Activated CD4-positive, alpha-beta T cell treated with anti-CD3 and anti-CD28 coated beads for 36 hours (primary cell): Measurements from ENCODE around the gene R3HDM2. TPM values are rescaled to one million over a fixed set of nuclear protein-coding genes. Genes with fewer than 3 reads are reported as not detected.

Experiments
- ATAC-seq: fragments of 200-7000 bp; cut with Tn5 transposase; one replicate; pipeline ENCODE4 v1.10.0; 2021; ENCODE audit warnings: mild to moderate bottlenecking, moderate library complexity
- CTCF ChIA-PET: fragments of 350-600 bp; sonication (Branson Sonifier 250); formaldehyde crosslinking; loops from one replicate; lab custom pipeline; 2021; ENCODE audit warnings: antibody characterized with exemption; lab: Charles Lee
- POLR2A ChIA-PET: fragments of 350-600 bp; sonication (Branson Sonifier 250); formaldehyde crosslinking; loops from one replicate; lab custom pipeline; 2021; ENCODE audit warnings: antibody characterized with exemption, inconsistent platforms; lab: Charles Lee
- DNase-seq: peaks from one replicate; pipeline ENCODE4 v3.0.0-alpha.2; 2020
- H3K27ac Mint-ChIP-seq: one replicate; pipeline ENCODE4 v1.8.0; 2021; ENCODE audit warnings: mixed read lengths
- H3K27me3 Mint-ChIP-seq: one replicate; pipeline ENCODE4 v1.8.0; 2021; ENCODE audit warnings: mixed read lengths
- H3K36me3 Mint-ChIP-seq: one replicate; pipeline ENCODE4 v1.8.0; 2021; ENCODE audit warnings: low read depth, mixed read lengths
- H3K4me1 Mint-ChIP-seq: one replicate; pipeline ENCODE4 v1.8.0; 2021; ENCODE audit warnings: mixed read lengths
- H3K4me3 Mint-ChIP-seq: one replicate; pipeline ENCODE4 v1.8.0; 2021; ENCODE audit warnings: mild to moderate bottlenecking, moderate library complexity, mixed read lengths
- H3K9me3 Mint-ChIP-seq: one replicate; pipeline ENCODE4 v1.8.0; 2021; ENCODE audit warnings: low read depth, mixed read lengths
- intact Hi-C, 2 experiments: fragments of 100-400 bp; cut with DNase I in 1 of 2; cut with micrococcal nuclease in 1 of 2; formaldehyde crosslinking; loops; one replicate each; pipeline versions ENCODE4 v1.14.2 to v1.15.1; 2022 to 2024; cut with DNase I, micrococcal nuclease
- total RNA-seq, 2 experiments: library from RNA; stranded (reverse); gene quantifications; one replicate each; pipeline ENCODE4 v1.2.3, GENCODE V29; 2021

The R3HDM2 gene
- total RNA-seq, 2 experiments from 2014 or later, result 45.9 to 52.5 TPM

GRCh38 chr12:57241402-57242310 lies 189.2 kb downstream of the R3HDM2 start:
- Mint-ChIP-seq H3K27ac (no peak overlapping the region), H3K4me3 (peak overlapping the region; percentile 22), H3K36me3 (peaks cover under 1% of the 10 kb centered on the region), H3K9me3 (no peaks in the 10 kb centered on the region), H3K27me3 (peaks cover 43% of the 10 kb centered on the region), H3K4me1 (peaks cover 60% of the 10 kb centered on the region)
- POLR2A ChIA-PET, result interaction anchor here (0.9 to 3.0 kb wide), 3 partner anchors 12 to 15 kb away, joined by 3 to 17 read pairs (median 5); partner anchors contain the start of gene SHMT2
- no peak for DNase-seq
- CTCF ChIA-PET, result interaction anchor here (0.7 to 9.9 kb wide), 18 partner anchors 8 to 401 kb away, joined by 3 to 282 read pairs (median 5); partner anchors contain the start of genes NXPH4, SHMT2, STAC3 and STAT6
- no peak for ATAC-seq
- intact Hi-C loops, result loop anchor here in 1 of 2 experiments (2.0 to 5.0 kb wide), 4 partner anchors 59 to 489 kb away; partner anchors contain the start of genes PRIM1, STAT6 and ZBTB39

DNA sequence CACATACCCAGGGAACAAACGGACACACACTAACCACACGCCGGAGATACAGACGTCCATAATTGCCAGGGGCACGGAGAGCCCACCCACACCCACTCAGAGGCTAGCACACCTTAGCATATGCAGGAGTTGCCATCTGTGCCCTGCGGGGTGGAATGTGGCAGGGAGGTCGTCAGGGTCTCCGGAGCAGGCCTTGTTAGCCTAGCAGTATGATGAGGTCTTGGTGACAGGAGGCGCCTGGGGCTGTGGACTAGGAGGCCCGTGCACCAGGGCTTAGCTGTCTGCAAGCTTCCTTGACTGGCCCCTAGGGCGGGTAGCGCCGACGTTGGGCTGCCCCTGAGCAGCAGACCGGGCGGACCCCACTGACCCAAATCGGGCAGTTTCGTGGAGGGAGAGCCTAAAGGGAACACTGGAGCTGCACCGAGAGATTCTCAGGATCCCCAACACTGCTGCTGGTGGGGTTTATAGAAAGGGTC lies 189.9 kb downstream of the R3HDM2 start:
- CTCF ChIA-PET, result interaction anchor here (0.6 to 9.9 kb wide), 9 partner anchors 10 to 282 kb away, joined by 3 to 282 read pairs (median 3); partner anchors contain the start of genes SHMT2 and STAC3
- POLR2A ChIA-PET, result interaction anchor here (3.0 kb wide), 1 partner anchor 11 kb away, joined by 17 read pairs; the partner anchor contains the start of gene SHMT2
- Mint-ChIP-seq H3K9me3 (no peaks in the 10 kb centered on the region), H3K4me1 (peaks cover 62% of the 10 kb centered on the region), H3K27me3 (peaks cover 47% of the 10 kb centered on the region), H3K27ac (peak overlapping the region; percentile 78), H3K36me3 (peaks cover 6% of the 10 kb centered on the region), H3K4me3 (peak overlapping the region; percentile 83)
- intact Hi-C loops, result loop anchor here in 1 of 2 experiments (5.0 kb wide), 3 partner anchors 129 to 489 kb away; partner anchors contain the start of genes PRIM1, STAT6 and ZBTB39
- DNase-seq (peak; percentile 61), ATAC-seq (no peak)

- ChIA-PET CTCF (interaction anchor here (0.6 to 9.9 kb wide), 11 partner anchors 11 to 282 kb away, joined by 3 to 282 read pairs (median 4); partner anchors contain the start of genes SHMT2 and STAC3), POLR2A (interaction anchor here (0.6 to 3.0 kb wide), 2 partner anchors 10 to 114 kb away, joined by 5 to 17 read pairs; partner anchors contain the start of gene SHMT2)
- Mint-ChIP-seq H3K27ac (peak overlapping the region; percentile 80), H3K9me3 (no peaks in the 10 kb centered on the region), H3K4me1 (peaks cover 64% of the 10 kb centered on the region), H3K27me3 (peaks cover 47% of the 10 kb centered on the region), H3K36me3 (peaks cover 10% of the 10 kb centered on the region), H3K4me3 (peak overlapping the region; percentile 83)
- ATAC-seq (peak; percentile 20), DNase-seq (peak; percentile 91)
- intact Hi-C loops, result loop anchor here in 1 of 2 experiments (5.0 kb wide), 3 partner anchors 128 to 488 kb away; partner anchors contain the start of genes PRIM1, STAT6 and ZBTB39
Measured at GRCh38 chr12:57240066-57240921, 190.5 kb downstream of the R3HDM2 start.

DNA sequence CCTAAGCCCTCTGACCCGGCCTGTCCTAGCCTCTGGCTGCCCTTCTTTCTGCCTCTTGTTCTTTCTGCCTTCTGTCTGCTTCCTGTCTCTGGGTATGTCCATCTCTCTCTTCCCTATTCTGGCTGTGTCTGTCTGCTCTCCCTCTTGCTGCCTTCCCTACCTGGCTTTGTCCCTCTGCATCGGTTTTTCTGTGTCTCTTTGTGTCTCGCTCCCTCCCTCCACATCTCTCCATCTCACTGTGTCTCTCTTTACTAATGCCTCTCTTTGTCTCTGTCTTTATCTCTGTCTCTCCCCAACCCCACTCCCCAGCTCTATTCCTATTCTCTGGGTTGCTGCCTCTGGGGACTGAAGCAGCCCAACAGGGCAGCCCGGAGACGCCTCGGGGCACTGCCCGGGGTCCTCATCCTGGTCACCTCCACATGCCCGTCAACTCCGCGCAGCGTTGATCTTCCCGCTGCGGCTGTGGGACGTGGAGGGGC lies 191.2 kb downstream of the R3HDM2 start:
- no peak for DNase-seq
- POLR2A ChIA-PET, result interaction anchor here (0.6 to 3.0 kb wide), 3 partner anchors 10 to 114 kb away, joined by 3 to 17 read pairs (median 5); partner anchors contain the start of gene SHMT2
- peaks cover 13% of the 10 kb centered on the region for H3K36me3 Mint-ChIP-seq
- intact Hi-C loops, result loop anchor here (1.0 to 5.0 kb wide), 12 partner anchors 10 to 552 kb away; partner anchors contain the start of genes SHMT2 (in 2 of the 2), DDIT3 (in 1 of the 2), PRIM1 (in 1 of the 2) and PTGES3 (in 1 of the 2)
- no peak for ATAC-seq
- peaks cover 47% of the 10 kb centered on the region for H3K27me3 Mint-ChIP-seq
- H3K4me1 Mint-ChIP-seq, result peaks cover 66% of the 10 kb centered on the region
- peak overlapping the region; percentile 80 for H3K27ac Mint-ChIP-seq
- CTCF ChIA-PET, result interaction anchor here (0.6 to 9.9 kb wide), 14 partner anchors 11 to 231 kb away, joined by 3 to 282 read pairs (median 4); partner anchors contain the start of genes NEMP1, SHMT2 and STAC3
- H3K4me3 Mint-ChIP-seq, result peak overlapping the region; percentile 83
- no peaks in the 10 kb centered on the region for H3K9me3 Mint-ChIP-seq

DNA sequence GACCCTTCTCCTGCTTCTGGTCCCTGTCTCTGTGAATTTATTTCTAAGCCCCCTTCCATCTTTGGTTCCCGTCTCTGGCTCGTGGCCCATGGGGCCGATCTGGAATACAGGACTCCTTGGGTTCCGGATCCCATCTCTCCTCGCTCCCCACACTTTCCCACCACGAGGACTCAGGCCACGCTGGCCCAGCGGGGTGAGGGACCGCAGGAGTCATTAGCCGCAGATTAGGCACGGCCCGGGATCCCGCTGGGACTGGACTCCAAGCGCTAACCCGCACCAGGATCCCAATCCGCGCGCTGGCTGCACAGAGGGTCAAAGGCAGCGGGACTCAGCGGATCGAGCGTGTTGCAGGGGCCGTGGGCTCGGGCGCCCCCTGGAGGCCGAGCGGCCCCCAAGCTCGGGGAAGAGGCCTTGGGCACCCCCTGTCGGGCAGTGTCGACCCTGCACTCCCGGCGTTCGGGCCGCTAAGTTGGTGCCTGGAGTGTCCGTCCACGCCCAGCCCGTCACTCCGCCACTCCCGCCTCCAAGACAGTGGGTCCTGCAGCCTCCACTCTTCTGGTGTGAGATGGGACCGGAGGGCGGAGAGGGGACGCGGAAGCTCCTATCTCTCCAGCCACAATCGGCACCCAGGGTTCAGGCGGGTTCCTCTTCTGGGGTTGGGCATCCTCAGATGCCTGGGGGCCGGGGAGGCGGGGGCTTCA lies 191.8 kb downstream of the R3HDM2 start:
- ATAC-seq (peak; percentile 57), DNase-seq (peak; percentile 94)
- H3K27ac Mint-ChIP-seq, result peak overlapping the region; percentile 80
- ChIA-PET POLR2A (interaction anchor here (1.2 to 3.0 kb wide), 2 partner anchors 9 to 16 kb away, joined by 3 to 17 read pairs; partner anchors contain the start of gene SHMT2), CTCF (interaction anchor here (0.6 to 9.9 kb wide), 18 partner anchors 8 to 215 kb away, joined by 3 to 282 read pairs (median 4); partner anchors contain the start of genes NEMP1, SHMT2 and STAC3)
- peak overlapping the region; percentile 83 for H3K4me3 Mint-ChIP-seq
- H3K27me3 Mint-ChIP-seq, result peaks cover 44% of the 10 kb centered on the region
- H3K9me3 Mint-ChIP-seq, result no peaks in the 10 kb centered on the region
- intact Hi-C loops, result loop anchor here (1.0 to 5.0 kb wide), 9 partner anchors 10 to 552 kb away; partner anchors contain the start of genes SHMT2 (in 2 of the 2), DDIT3 (in 1 of the 2) and PTGES3 (in 1 of the 2)
- peaks cover 19% of the 10 kb centered on the region for H3K36me3 Mint-ChIP-seq
- peaks cover 70% of the 10 kb centered on the region for H3K4me1 Mint-ChIP-seq

DNA sequence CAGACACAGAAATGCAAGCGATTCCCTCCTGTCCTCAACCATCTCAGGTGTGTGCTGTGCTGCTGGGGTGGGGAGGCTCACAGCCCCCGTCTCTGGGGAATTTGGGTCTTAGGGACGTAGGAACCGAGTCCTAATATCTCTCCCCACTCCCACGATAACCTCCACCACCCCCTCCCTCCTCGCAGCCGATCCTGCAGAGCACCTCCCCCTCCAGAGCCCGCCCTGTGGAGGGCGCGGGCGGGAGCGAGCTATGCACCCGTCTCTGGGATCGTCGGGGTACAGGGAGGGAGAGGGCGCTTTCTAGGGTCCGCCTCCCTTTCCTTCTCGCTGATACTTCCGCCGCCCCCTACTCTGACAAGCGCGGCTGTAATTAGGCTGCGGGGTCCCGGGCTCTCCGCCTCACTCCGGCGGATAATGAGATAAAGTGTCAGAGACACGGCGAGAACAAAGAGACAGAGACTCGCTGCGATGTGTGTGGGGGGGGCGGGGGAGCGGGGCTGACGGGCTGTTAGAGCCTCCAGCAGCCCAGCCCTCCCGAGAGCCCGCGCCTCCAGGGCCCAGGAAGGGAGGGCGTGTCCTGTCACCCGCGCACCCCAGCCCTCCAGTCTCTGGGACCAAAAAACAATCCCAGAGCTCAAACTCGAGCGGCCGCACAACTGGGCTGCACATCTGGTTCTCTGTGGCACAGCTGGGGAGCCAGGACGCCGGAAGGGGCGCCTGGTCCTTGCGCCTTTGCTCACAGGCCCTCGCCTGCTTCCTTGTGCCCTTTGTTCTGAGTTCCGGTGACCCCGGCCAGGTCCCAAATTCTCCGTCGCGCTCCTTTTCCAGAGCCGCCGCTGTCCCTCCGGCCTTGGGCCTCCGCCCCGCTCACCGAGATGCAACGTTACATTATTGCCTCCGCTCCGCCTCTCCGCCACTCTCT lies 192.7 kb downstream of the R3HDM2 start:
- peak; percentile 63 for DNase-seq
- Mint-ChIP-seq H3K36me3 (peaks cover 27% of the 10 kb centered on the region), H3K27ac (peak overlapping the region; percentile 61), H3K4me1 (peaks cover 67% of the 10 kb centered on the region), H3K27me3 (peaks cover 41% of the 10 kb centered on the region), H3K4me3 (peak overlapping the region; percentile 83), H3K9me3 (no peaks in the 10 kb centered on the region)
- intact Hi-C loops, result loop anchor here (2.0 to 5.0 kb wide), 3 partner anchors 13 to 551 kb away; partner anchors contain the start of gene PTGES3 (in 1 of the 2)
- CTCF ChIA-PET, result interaction anchor here (0.5 to 9.9 kb wide), 18 partner anchors 9 to 217 kb away, joined by 3 to 282 read pairs (median 4); partner anchors contain the start of genes SHMT2, STAC3 and STAT6
- no peak for ATAC-seq
- POLR2A ChIA-PET, result interaction anchor here (0.6 to 3.0 kb wide), 4 partner anchors 8 to 15 kb away, joined by 3 to 17 read pairs (median 4); partner anchors contain the start of gene SHMT2

DNA sequence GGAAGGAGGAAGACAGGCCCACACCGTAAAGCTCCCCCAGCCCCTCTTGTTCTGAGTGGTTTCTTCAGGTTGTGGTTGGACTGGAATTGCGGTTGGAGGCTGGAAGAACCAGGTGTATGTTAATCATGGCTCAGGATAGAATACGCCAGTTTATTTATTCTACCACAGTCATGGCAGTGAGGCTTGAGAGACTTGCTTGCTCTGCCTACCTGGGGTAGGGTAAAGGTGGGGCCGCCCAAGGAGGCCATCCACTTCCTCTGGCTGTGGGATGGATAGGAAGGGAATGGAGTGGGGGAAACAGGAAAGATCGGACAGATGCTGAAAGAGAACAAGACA lies 193.3 kb downstream of the R3HDM2 start:
- no peak for DNase-seq
- H3K4me3 Mint-ChIP-seq, result peak overlapping the region; percentile 83
- H3K27ac Mint-ChIP-seq, result no peak overlapping the region
- H3K36me3 Mint-ChIP-seq, result peaks cover 33% of the 10 kb centered on the region
- ChIA-PET CTCF (interaction anchor here (0.5 to 9.9 kb wide), 5 partner anchors 10 to 218 kb away, joined by 3 to 282 read pairs (median 7); partner anchors contain the start of genes SHMT2 and STAT6), POLR2A (interaction anchor here (0.6 to 1.1 kb wide), 2 partner anchors 9 to 10 kb away, joined by 3 to 4 read pairs; no protein-coding TSS in a partner anchor)
- ATAC-seq, result no peak
- intact Hi-C loops, result loop anchor here in 1 of 2 experiments (5.0 kb wide), 1 partner anchor 550 kb away; the partner anchor contains the start of gene PTGES3
- peaks cover 67% of the 10 kb centered on the region for H3K4me1 Mint-ChIP-seq
- peaks cover 39% of the 10 kb centered on the region for H3K27me3 Mint-ChIP-seq
- no peaks in the 10 kb centered on the region for H3K9me3 Mint-ChIP-seq

DNA sequence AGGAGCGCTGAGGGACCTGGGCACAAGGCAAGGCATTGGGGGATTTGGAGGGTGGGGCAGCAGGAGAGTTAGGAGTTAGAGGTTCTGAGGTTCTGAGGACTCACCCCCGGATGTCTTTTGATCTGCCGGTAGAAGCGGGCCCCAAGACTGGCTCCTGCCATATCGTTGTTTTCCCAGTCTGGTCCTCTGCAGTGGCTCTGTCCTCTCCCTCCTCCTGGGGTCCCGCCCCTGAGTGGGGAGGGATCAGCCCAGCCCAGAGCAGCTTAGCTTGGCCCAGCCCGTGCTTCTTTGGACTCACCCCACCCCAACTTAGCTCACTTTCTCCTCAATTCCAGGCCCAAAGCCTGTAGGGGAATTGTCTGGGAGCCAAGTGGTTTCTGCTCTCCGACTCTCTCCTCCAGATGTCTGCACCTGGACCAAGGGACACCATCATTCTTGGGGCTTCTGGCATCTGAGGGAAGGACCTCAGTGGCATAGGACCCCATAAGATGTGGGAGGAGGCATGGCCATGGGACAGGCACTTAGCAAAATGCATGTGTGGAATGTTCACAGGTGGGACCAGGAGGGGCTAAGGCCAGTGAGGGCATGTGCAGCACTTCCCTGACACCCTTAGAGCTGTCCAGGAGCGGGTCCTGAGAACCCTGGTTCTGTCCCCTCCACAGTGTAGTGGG lies 193.8 kb downstream of the R3HDM2 start:
- Mint-ChIP-seq H3K36me3 (peaks cover 37% of the 10 kb centered on the region), H3K4me1 (peaks cover 63% of the 10 kb centered on the region), H3K27me3 (peaks cover 36% of the 10 kb centered on the region), H3K27ac (no peak overlapping the region), H3K4me3 (peak overlapping the region; percentile 83), H3K9me3 (no peaks in the 10 kb centered on the region)
- intact Hi-C loops, result loop anchor here in 1 of 2 experiments (5.0 kb wide), 1 partner anchor 550 kb away; the partner anchor contains the start of gene PTGES3
- peak; percentile 25 for DNase-seq
- POLR2A ChIA-PET, result interaction anchor here (0.6 to 1.1 kb wide), 2 partner anchors 8 to 10 kb away, joined by 3 to 4 read pairs; no protein-coding TSS in a partner anchor
- CTCF ChIA-PET, result interaction anchor here (1.2 to 9.9 kb wide), 3 partner anchors 10 to 125 kb away, joined by 7 to 282 read pairs (median 167); partner anchors contain the start of genes SHMT2 and STAT6
- no peak for ATAC-seq
